Left lung (tissue), 10 donors: ENCODE results near the gene MPRIP. TPM values are rescaled to one million over a fixed set of nuclear protein-coding genes. Genes with fewer than 3 reads are reported as not detected.
A peak's percentile ranks its signal among the peaks of the same experiment; 100 is the strongest.
"Not testable (repeated sequence)": the region's sequence is repeated elsewhere in the genome, so short reads cannot be mapped to it uniquely, and the experiment has no call there.

Source experiments
- ATAC-seq: fragments of 200-7000 bp; cut with Tn5 transposase; one replicate; pipeline ENCODE4 v1.9.1; 2020; ENCODE audit warnings: moderate library complexity
- DNase-seq, 4 donors: peaks; one replicate each; pipeline ENCODE4 v3.0.0-alpha.2; 2013 to 2020
- H3K27ac ChIP-seq, 2 donors: fragments of 200-600 bp; sonication (generic) in 1 of 2; one replicate each; pipeline versions ENCODE4 v1.5.0 to v1.8.0; 2020 to 2021
- H3K27me3 ChIP-seq, 2 donors: fragments of 200-600 bp; sonication (generic) in 1 of 2; one replicate each; pipeline versions ENCODE4 v1.5.0 to v1.8.0; 2020 to 2021
- H3K36me3 ChIP-seq, 2 donors: fragments of 200-600 bp; sonication (generic) in 1 of 2; one replicate each; pipeline versions ENCODE4 v1.5.0 to v1.8.0; 2020 to 2021
- H3K4me1 ChIP-seq, 2 donors: fragments of 200-600 bp; one replicate each; pipeline ENCODE4 v1.8.0; 2021
- H3K4me3 ChIP-seq, 2 donors: fragments of 200-600 bp; sonication (generic) in 1 of 2; one replicate each; pipeline versions ENCODE4 v1.5.0 to v1.8.0; 2020 to 2021; ENCODE audit warnings: mild to moderate bottlenecking in 1 of 2
- H3K9me3 ChIP-seq, 2 donors: fragments of 200-600 bp; sonication (generic) in 1 of 2; one replicate each; pipeline versions ENCODE4 v1.5.0 to v1.8.0; 2020 to 2021
- intact Hi-C, 2 donors: fragments of 100-400 bp; cut with DNase I; formaldehyde crosslinking; loops; one replicate each; pipeline versions ENCODE4 v1.11.2 to v1.14.2; 2022
- polyA plus RNA-seq, 6 donors: library from polyadenylated mRNA; unstranded; fragments of 120-200 nt; gene quantifications; one replicate each; pipeline ENCODE4 v1.2.1, GENCODE V29; 2013; ENCODE audit not compliant: insufficient read length in 6 of 6
- total RNA-seq, 2 donors: library from RNA; stranded (reverse); fragmentation: NEBNext Ultra II Directional; extraction: Animal tissue kit (Norgen Biotek cat#: 25700); gene quantifications; one replicate each; pipeline ENCODE4 v1.2.1, GENCODE V29; 2021
- TF ChIP-seq, protein P1 (sequence below), 2 donors: fragments of 200-600 bp; sonication (generic) in 1 of 2; IDR thresholded peaks; one replicate each; pipeline versions ENCODE4 v1.5.0 to v1.8.0; 2021; ENCODE audit warnings: antibody characterized with exemption in 2 of 2
- donor health status: DM: no; HTN: yes; CAD: no.
- donor health status: DM: no; HTN: no; CAD: no.

The MPRIP gene
- total and polyA plus RNA-seq, 8 donors: 221 to 338 (median 257) TPM

DNA sequence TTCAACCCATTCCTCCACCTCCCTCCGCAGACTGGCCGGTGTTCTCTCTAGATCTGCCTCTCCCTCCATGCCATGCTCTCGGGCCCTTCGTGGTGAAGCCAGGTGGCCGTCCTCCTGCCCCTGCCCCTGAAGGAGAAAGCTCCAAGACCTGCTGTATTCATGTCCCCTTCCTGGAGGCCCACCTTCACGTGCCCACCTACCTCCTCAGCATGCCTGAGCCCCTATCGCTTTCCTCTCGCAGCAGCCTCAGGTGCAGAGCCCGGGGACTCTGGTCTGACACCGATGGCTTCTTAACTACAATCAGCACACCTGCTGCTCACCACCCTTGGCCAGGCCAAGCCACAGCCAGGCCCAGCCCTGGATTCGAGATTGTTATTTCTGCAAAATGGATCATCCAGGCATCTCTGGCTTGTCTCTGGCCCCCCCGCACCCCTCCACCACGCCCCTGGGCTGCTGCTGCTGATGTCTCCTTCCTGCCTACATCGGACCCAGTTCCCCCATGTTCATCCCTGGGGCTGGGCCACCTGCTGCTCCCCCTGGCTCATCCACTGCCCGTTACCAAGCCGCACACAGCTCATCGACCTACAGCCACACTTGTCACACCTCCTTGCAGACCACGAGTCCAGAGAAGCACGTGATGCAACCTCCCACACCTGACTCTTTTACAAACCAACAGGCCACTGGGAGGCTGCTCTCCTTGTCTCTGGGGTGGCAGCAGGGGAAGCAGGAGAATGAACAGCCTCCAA lies 37.8 kb upstream of the MPRIP start:
- TF ChIP-seq, protein P1, sequence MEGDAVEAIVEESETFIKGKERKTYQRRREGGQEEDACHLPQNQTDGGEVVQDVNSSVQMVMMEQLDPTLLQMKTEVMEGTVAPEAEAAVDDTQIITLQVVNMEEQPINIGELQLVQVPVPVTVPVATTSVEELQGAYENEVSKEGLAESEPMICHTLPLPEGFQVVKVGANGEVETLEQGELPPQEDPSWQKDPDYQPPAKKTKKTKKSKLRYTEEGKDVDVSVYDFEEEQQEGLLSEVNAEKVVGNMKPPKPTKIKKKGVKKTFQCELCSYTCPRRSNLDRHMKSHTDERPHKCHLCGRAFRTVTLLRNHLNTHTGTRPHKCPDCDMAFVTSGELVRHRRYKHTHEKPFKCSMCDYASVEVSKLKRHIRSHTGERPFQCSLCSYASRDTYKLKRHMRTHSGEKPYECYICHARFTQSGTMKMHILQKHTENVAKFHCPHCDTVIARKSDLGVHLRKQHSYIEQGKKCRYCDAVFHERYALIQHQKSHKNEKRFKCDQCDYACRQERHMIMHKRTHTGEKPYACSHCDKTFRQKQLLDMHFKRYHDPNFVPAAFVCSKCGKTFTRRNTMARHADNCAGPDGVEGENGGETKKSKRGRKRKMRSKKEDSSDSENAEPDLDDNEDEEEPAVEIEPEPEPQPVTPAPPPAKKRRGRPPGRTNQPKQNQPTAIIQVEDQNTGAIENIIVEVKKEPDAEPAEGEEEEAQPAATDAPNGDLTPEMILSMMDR (IDR thresholded peaks at IDR 0.05): no peak
- H3K4me3 ChIP-seq: no peak overlapping the region
- H3K9me3 ChIP-seq: no peaks in the 10 kb centered on the region
- no peak overlapping the region for H3K27ac ChIP-seq
- ATAC-seq: no peak
- no peaks in the 10 kb centered on the region for H3K36me3 ChIP-seq
- H3K27me3 ChIP-seq: no peaks in the 10 kb centered on the region
- DNase-seq: peak in 1 of 4 donors; percentile 42
- intact Hi-C loops: loop anchor here in 1 of 2 donors (10.0 kb wide), 1 partner anchor 210 kb away; no protein-coding TSS in a partner anchor
- H3K4me1 ChIP-seq: peaks cover 1 to 14% of the 10 kb centered on the region in 2 donors

DNA sequence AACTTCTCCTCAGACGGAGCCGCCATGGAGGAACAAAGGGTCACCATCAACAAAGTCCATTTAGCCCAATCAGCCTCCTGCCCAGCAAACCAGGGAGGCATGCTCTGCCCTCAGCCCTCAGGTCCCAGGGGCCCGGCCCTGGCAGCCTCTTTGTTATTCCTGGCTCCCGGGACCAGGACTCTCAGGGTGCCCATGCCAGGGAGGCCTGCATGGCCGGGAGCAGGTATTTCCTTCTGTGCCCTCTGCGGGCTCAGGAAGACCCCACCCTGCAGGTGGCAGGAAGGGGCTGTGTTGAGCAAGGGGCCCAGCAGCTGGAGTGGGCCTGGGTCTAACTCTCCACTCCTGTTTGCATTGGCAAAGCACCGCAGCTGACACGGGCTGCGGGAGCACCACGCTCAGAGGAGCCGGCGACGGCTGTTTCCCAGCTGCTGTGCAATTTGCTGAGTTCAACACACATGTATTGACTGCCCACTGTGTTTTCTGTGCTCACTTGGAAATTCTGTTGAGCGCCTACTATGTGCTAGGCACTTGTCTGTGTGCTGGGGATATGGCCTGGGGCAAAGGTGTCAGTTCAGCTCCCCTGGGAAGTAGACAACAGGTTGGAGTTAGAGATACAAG lies 37.2 kb upstream of the MPRIP start:
- peaks cover 3 to 14% of the 10 kb centered on the region in 2 donors for H3K4me1 ChIP-seq
- not testable (repeated sequence) for H3K36me3 ChIP-seq, H3K9me3 ChIP-seq, H3K27me3 ChIP-seq, H3K27ac ChIP-seq, ATAC-seq, H3K4me3 ChIP-seq
- peak in 2 of 4 donors; percentile 29 to 73 for DNase-seq
- intact Hi-C loops: loop anchor here in 1 of 2 donors (10.0 kb wide), 1 partner anchor 210 kb away; no protein-coding TSS in a partner anchor

DNA sequence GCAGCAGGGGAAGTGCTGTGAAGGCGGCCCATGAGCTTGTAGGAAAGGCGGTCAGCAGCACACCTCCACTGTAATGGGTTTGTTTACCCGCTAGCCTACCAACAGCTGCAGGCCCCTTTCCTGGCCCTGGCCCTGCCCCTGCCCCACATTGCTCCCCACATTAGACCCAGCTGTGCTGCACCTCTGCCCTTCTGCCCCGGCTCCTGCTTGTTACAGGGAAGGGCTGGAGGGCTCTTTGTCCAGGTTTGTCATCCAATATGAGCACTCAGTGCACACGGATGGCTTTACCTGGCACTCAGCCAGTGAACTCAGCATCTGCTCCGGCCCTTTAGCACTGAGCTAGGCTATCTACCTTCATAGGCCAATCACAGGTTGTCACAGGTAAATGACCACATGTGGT lies 34.4 kb upstream of the MPRIP start:
- ATAC-seq, H3K36me3 ChIP-seq, H3K27ac ChIP-seq, H3K4me3 ChIP-seq, H3K4me1 ChIP-seq, H3K9me3 ChIP-seq, H3K27me3 ChIP-seq: not testable (repeated sequence)
- intact Hi-C loops: loop anchor here in 1 of 2 donors (10.0 kb wide), 1 partner anchor 207 kb away; no protein-coding TSS in a partner anchor
- peak in 1 of 4 donors; percentile 39 for DNase-seq

DNA sequence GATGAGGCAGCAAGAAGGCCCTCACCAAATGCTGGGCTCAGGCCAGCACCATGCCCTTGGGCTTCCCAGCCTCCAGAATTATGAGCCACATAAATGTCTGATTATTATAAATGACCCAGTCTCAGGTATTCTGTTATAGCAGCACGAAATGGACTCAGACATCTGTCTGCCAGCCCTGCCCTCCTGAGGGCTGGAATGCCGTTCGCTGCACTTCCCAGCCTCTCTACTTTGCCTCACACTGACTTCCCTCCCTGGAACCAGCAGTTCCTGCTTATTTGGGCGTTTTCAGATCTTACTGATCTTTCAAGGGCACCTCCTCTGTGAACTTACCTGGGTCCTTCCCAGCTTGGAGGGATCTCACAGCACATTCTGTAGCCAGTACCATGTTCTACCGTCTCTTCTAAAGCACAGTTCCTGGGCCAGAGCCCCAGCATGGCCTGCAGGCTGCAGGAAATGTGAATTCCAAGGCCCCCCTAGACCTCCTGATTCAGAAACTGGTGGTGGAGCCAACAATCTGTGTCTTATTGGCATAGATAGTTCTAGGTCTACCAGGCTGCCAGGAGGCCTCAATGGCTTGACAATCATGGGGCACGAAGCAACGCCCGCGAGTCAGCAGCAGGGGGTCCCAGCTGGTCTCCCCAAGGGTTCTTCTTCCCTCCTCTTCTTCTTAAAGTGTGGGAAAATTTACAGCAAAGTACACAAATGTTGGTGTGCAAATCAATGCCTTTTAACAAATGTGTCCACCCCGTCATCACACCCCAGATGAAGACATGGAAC lies 33.4 kb upstream of the MPRIP start:
- not testable (repeated sequence) for H3K27ac ChIP-seq, H3K36me3 ChIP-seq, H3K4me1 ChIP-seq, ATAC-seq, H3K27me3 ChIP-seq, H3K4me3 ChIP-seq, H3K9me3 ChIP-seq
- peak in 1 of 4 donors; percentile 35 for DNase-seq
- intact Hi-C loops: loop anchor here in 1 of 2 donors (10.0 kb wide), 1 partner anchor 206 kb away; no protein-coding TSS in a partner anchor

DNA sequence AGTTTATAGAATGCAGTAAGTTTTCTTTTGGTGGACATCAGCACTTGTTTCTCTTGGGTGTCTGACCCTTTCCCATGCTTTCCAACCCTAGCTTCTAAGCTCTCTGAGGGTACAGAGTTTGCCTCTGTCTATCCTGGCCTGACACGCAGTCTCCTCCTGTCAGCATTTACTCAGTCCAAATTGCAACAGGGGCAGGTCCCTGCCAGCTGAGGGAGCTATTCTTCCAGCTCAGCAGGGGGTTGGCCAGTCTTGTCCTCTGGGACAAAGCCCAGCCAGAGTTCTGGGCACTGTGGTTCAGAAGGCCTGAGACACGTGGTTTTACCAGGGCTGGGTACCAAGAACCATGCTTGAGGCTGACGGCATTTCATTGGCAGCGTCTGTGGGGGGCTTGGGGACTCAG lies 32.3 kb upstream of the MPRIP start:
- intact Hi-C loops: loop anchor here in 1 of 2 donors (10.0 kb wide), 1 partner anchor 205 kb away; no protein-coding TSS in a partner anchor

DNA sequence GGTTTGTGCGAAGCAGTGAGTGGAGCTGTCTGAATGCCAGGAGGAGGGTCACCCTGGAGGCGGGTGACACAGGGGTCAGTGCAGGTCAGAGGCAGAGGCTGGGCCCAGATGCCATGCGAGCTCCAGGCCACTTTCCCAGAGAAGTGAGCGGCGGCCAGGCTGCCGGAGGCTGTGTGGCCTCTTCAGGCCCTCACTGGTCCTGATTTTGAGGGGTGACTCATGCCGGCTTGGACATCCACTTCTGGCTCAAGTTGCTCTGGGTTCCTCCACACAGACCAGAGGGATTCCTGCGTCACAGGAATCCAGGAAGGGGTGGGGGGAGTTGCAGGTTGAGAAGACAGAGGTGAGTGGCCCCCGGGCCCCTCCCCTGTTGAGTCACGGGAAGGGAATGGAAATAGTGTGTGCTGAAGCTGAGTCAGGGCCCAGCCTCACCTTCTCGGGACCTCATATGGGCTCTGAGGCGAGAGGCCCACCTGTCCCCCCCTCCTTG lies 31.7 kb upstream of the MPRIP start:
- H3K27ac ChIP-seq, H3K4me1 ChIP-seq, H3K4me3 ChIP-seq, H3K27me3 ChIP-seq, H3K9me3 ChIP-seq, H3K36me3 ChIP-seq, intact Hi-C loops: not testable (repeated sequence)
- ATAC-seq (peak; percentile 88), DNase-seq (peak in 2 of 4 donors; percentile 72 to 87)

More for the DNA sequence above, 32.3 kb upstream of the MPRIP start:
- not testable (repeated sequence) for H3K27ac ChIP-seq, DNase-seq, H3K9me3 ChIP-seq, H3K36me3 ChIP-seq, H3K4me3 ChIP-seq, H3K4me1 ChIP-seq, H3K27me3 ChIP-seq
- peak; percentile 64 for ATAC-seq

DNA sequence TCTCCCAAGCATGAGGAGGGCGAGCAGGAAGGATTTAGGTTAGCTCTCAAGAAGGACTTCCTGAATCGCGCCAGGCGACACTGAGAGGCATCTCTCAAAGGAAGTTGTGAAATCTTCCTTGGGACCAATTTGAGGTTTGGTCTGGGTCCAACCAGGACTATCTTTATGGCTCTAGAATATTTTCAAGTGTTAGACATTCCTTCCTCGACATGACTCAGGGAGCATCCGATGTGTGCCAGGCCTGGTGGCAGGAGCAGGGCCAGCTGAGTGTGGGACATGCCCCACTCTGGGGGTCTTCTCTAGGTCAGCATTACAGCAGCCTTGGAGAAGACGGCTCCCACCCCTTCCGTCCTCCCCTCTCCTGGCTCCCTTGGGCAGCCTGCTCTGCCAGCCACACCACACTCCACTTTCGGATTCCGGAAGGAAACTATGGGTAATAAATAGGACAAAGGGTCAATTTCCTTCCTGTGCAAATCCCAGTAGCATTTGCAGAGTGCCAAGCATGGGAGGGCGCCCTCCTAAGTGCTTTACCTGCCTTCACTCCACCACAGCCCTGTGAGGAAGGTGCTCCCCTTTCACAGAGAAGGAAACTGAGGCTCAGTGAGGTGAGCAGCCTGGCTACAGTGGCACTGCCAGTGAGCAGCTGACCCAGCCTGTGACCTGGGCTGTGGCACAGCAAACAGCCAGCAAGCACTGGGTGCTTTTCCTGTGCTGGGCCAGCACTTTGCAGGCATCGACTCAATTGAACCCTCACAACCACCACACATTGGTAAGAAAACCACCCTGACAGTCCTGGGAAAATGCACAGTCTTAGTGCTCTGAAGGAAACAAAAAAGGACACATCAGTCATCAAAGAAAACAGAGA lies 31.0 kb upstream of the MPRIP start:
- H3K27me3 ChIP-seq, H3K4me1 ChIP-seq, H3K36me3 ChIP-seq, H3K9me3 ChIP-seq, intact Hi-C loops, H3K4me3 ChIP-seq: not testable (repeated sequence)
- peak in 1 of 4 donors; percentile 29 for DNase-seq
- ATAC-seq: peak; percentile 47
- H3K27ac ChIP-seq: peak overlapping the region; percentile 13 to 39

DNA sequence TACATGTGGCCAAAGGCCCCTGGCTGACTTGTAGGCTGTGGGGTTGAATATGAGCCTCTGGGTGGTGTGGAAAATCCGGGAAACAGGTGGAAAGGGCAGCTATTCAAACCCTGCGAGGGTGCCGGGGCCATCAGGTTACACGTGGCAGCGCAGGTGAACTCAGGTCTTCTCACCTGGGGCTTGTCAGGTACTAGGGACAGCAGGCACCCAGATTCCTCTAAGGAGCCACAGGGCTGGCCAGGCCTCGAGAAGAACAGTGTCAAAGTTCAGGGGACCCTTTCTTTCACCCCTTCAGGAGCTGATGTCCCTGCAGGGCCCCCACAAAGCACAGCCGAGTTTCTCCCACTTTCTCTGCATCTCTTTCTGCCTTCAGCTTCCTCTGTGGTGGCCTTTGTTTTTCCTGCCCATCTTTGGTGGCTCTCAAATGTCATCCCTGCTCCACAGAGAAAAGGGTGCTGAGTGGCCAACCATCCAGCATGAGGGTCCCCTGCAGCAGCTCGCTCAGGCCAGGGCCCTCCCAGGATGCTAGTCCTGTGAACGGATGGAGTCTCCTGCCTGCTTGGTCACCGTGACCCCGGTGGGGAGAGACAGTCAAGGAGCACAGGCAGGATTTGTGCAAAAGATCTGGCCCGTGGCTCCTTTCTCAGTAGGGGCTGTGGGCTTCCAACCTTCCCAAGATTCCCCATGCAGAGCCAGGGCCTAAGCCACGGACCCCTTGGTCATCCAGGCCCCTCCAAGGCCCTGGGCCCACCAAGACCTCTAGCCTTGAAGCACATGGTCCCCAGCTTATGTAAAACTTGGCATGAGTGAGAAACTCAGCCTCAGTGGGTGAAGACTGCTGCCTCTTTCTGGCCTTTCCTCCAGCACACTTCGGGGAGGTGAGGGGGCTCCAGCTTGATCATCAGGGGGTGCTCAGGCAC lies 28.2 kb upstream of the MPRIP start:
- H3K27me3 ChIP-seq, H3K36me3 ChIP-seq, intact Hi-C loops, H3K4me3 ChIP-seq, H3K9me3 ChIP-seq, DNase-seq, H3K27ac ChIP-seq, ATAC-seq: not testable (repeated sequence)
- H3K4me1 ChIP-seq: peaks cover 3 to 15% of the 10 kb centered on the region in 2 donors

DNA sequence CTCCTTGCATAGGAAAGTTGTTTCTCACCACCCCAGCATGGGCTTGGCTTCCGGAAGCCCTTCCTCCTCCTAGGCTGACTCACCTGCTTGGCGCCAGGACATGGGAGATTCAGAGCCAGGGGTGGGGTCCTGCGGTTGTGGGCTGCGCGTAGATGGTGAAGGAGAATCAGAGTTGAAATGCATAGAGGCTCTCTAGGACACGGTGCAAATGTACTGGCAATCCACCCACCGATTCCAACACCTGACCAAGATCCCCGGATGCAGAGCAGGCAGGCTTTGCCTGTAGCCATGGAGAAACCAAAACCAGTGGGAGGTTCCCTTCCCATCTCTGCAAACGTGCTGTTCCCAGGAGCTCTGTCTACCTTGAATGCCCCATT lies 27.5 kb upstream of the MPRIP start:
- ATAC-seq, H3K9me3 ChIP-seq, H3K36me3 ChIP-seq, H3K27ac ChIP-seq, DNase-seq, H3K27me3 ChIP-seq, intact Hi-C loops, H3K4me3 ChIP-seq: not testable (repeated sequence)
- peaks cover 0 to 12% of the 10 kb centered on the region in 2 donors for H3K4me1 ChIP-seq
